Germinal center (tissue), 1 donor: ENCODE measurements around the gene SPG7.
"Not testable (repeated sequence)": the region's sequence is repeated elsewhere in the genome, so short reads cannot be mapped to it uniquely, and the experiment has no call there.

ENCODE experiments used
- DNase-seq: peaks from one replicate; pipeline ENCODE4 v3.0.0; 2012; ENCODE audit warnings: mixed read lengths, low spot score

The SPG7 gene

DNA sequence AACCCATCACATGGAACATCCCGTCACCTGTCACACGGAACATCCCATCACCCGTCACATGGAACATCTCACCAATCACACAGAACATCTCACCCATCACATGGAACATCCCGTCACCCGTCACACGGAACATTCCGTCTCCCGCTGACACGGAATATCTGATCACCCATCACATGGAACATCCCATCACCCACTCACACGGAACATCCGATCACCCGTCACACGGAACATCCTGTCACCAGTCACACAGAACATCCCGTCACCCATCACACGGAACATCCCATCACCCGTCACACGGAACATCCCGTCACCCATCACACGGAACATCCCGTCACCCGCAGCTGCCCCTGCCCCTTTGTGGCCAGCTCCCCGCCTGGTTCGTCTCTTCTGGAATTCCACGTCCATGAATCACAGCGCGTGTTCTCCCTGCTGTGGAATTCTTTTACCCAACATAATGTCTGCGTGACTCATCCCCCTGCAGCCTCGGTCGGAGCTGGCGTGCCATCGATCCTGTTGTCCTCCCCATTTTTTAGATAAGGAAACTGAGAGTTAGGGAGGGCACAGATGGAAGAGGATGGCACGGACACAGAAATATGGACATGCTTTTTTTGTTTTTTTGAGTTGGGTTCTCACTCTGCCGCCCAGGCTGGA is 73.0 kb downstream of the SPG7 start:
- DNase-seq: no peak

DNA sequence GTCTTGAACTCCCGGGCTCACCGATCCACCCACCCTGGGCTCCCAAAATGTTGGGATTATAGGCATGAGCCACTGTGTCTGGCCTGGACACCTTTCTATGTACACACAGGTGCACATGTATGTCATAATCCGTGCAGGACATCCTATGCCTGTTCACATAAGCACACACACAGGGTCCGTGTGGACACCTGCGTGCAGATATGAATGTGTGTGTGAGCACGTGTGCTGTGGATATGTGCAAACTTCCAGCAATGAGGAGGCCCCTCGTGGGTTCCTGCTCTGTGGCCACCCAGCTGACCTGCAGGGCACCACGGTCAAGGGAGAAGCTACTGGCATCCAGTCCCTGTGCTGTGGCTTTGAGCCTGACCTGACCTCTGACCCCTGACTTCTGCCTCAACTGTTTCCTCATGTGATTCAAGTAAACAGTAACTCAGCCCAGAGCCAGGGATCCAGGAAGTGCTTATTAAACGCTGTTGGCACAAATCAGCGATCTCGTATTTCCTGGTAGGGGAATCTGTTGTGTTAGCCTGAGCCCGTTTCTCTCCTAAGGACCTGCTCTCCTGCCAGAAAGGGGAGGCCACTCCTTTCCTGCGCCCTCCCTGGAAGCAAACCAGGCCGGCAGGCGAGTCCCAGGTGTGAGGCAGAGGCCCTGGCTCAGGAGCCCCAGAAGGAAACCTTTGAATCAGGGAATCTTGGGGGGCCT is 73.8 kb downstream of the SPG7 start:
- DNase-seq: no peak

DNA sequence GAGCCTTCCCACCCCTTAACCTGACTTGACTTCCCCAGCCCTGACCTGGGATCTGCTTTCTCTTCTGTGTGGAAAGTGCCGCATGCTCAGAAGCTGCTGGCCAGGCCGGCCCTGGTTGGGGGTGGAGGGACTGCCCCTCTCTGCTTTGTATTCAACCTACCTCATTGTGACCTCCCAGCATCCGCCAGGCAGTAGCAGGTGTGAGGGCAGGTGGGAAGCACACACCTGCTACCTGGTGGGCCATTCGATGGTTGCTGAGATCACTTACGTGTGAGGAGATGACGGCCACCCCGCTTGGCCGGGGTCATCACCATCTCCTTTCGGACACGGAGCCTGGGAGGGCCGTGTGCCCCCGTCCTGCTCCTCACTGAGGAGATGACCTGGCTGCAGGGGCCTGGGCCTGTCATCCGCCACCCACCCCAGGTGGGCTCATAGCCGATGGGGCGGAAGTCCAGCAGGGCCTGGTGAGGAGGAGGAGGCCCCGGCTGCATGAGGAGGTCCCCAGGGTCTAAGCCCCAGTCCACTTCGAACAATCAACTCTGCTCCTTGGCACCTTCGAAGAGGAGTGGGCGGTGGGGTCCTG is 74.5 kb downstream of the SPG7 start:
- DNase-seq: no peak

DNA sequence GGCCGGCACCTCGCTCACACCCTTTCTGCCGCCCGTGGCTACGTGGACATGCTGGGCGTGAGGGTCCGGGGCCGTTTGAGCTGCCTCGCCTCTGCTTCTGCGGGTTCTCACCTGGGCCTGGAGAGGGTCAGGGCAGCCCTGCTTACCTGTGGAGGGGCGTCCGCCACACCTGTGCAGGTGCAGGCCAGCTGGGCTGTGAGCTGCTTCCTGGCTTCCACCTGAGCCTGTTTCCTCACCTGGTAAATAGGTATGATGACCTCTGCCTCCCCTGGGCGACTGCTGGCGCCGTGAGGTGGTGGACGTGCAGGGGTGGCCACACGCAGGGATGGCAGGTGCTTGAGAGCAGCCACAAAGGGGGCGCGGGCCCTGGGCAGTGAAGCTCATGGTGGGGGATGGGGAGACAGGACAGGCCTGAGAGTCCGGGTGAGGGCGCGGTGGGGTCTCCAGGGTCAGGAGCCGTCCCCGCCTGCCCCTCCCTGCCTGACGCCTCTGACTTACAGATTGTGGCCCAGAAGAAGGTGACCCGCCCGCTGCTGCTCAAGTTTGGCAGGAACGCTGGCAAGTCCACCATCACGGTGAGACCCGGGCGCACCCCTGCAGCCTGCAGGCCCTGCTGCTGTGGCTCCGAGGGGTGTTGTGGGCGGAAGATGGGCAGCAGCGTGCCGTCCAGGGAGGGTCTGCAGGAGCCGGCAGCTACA is 75.1 kb downstream of the SPG7 start:
- DNase-seq: no peak

DNA sequence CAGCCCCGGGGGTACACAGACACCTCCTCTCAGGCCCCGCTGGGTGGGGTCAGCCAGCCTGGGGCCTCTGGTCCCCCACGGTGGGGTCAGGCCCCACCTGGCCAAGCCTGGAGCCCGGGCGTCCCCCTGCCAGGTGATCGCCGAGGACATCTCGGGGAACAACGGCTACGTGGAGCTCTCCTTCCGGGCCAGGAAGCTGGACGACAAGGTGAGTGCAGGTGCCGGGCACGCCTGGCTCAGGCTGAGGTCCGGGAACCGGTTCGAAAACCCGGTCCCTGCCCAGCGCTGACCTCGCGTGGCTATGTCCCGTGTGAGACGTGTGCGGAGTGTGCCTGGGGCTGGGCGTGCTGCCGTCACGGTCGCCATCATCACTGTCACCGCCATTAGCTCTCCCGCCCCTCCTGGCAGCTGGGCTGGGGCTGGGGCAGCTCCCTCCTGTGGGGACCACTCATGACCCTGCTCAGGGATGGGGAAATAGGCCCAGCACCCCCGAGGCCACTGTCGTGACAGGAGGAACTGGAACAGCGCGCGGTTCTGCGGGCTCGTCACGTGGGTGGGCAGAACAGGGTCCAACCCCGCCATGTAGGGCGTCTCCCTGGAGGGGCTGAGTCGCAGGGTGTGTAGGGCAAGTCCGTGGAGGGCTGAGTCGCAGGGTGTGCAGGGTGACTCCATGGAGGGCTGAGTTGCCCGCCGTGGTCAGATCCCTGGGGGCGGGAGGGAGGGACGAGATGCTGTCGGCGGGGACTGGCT is 75.9 kb downstream of the SPG7 start:
- DNase-seq: no peak

DNA sequence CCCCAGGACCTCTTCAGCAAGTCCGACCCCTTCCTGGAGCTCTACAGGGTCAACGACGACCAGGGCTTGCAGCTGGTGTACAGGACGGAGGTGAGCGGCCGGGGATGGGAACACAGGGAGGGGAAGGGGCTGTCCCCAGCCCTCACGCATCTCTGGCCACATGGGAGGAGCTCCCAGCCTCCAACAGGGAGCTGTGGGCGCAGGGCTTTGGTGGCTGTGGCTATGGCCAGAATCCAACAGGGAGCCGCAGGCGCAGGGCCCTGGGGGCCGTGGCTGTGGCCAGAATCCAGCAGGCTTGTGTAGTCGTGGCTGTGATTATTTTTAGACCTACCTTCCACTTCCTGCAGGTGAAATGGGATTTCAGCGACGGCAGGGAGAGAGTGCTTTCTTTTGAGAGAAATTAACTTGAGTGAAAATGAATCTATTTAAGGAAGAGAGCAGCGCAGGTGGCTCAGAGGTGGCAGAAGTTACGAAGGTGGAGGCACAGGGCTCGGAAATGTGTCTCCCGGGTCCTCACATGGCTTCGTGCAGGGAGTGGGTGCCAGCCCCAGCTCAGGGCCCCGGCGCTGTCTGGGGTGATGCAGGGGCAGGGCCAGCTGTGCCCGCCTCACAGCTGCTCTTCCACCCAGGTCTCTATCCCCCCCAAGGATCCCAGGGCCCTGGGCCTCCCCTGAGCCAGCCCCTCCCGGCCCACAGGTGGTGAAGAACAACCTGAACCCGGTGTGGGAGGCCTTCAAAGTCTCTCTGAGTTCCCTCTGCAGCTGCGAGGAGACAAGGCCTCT is 76.8 kb downstream of the SPG7 start:
- DNase-seq: no peak

DNA sequence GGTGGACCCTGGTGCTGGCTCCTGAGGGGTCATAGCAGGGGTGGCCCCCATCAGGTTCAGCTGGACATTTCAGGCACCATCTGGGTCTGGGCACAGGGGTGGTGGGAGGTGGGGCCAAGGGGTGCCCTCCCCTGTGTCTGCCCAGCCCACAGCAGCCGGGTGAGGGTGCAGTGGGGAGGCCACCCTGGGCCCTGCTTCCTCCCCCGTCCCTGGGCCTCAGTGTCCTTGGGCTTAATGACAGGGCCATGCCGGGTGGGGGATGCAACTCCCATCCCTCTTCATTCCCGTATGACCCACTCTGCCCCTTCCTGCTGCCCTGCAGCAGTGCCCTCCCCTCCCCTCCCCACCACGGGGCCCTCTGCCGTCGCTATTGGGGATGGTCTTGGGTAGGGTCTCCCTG is 78.0 kb downstream of the SPG7 start:
- no peak for DNase-seq

DNA sequence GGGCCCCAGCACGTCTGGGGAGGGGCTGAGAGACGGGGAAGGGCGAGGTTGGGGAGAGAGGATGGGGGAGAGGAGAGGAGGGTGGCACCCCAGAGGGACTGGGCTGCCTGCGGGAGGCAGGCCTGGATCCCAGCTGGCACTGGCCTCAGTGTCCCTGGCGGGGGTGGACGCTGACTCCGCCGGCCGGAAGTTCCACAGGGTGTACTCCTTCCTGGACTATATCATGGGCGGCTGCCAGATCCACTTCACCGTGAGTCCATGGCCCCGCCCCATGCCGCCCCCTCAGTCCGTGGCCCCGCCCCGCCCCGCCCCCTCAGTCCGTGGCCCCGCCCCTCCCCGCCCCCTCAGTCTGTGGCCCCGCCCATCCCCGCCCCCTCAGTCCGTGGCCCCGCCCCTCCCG is 78.7 kb downstream of the SPG7 start:
- no peak for DNase-seq

DNA sequence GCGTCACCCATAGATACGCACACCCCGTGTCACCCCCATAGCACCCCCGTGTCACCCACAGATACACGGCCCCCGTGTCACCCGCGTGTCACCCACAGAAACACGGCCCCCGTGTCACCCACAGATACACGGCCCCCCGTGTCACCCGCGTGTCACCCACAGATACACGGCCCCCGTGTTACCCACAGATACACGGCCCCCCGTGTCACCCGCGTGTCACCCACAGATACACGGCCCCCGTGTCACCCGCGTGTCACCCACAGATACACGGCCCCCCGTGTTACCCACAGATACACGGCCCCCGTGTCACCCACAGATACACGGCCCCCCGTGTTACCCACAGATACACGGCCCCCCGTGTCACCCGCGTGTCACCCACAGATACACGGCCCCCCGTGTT is 79.5 kb downstream of the SPG7 start:
- DNase-seq: not testable (repeated sequence)

DNA sequence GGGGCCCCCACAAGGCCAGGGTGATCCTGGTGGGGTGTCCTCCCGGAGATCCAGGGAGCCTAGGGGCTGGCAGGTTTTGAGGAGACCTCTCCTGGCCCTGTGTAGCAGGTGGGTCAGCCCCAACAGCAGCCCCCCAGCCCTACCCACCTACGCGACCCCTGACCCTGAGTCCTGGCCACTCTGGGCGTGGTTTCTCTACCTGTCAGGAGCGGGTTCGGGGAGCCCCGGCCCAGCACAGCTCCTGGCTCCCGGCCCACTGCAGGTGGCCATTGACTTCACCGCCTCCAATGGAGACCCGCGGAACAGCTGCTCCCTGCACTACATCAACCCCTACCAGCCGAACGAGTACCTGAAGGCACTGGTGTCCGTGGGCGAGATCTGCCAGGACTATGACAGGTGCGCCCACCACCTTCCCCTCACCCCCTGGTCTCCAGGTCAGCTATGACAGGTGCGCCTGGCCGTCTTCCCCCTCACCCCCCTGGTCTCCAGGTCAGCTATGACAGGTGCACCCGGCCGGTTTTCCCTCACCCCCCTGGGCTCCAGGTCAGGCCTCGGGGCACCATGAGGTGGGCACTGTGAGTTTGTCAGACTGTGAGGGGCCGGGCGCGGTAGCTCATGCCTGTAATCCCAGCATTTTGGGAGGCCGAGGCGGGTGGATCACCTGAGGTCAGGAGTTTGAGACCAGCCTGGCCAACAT is 80.4 kb downstream of the SPG7 start:
- no peak for DNase-seq

DNA sequence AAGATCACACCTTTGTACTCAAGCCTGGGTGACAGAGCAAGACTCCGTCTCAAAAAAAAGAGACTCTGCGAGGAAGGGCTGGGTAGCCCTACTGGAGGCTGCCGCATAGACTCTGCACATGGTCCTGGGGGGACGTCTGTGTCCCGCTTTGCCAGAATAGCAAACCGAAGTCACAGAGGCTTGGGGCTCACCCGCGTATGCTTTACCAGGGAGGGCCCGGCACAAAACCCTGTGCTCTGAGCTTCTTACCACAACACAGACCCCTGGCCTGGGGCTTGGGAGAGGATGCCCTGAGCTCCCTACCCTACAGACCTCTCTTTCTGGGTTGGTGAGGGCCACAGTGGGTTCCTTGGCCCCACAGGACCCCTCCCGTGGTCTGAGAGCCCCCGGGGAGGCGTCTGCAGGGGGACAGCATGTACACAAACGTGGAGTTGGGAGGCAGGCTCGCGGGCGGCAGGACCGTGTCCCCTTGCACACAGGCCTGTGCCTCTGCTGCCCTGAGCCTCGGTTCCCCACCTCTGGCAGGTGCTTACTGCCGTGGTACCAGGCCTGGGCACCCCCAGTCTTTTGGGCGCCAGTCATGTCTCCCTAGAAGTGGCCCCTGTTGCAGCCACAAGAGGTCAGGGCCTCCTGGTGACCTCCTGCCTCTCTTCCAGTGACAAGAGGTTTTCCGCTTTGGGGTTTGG is 81.2 kb downstream of the SPG7 start:
- DNase-seq: no peak

DNA sequence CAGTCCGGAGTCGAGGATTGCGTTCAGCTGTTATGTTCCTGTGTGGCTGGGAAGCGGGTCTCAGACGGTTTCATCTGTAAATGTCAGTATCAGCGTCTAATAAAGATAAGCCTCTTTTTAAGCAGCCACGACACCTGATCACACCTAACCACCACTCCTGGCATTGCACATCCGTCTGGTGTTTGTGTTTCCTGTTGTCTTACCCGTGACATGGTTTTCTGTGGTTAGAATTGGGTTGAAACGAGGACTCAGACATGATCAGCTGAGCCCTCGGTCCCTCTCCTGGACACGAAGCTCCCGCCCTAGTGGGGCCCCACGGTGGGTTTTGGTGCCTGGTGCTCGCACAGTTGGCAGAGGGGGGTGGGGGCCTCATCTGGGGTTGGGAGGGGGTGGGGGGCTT is 85.6 kb downstream of the SPG7 start:
- no peak for DNase-seq

DNA sequence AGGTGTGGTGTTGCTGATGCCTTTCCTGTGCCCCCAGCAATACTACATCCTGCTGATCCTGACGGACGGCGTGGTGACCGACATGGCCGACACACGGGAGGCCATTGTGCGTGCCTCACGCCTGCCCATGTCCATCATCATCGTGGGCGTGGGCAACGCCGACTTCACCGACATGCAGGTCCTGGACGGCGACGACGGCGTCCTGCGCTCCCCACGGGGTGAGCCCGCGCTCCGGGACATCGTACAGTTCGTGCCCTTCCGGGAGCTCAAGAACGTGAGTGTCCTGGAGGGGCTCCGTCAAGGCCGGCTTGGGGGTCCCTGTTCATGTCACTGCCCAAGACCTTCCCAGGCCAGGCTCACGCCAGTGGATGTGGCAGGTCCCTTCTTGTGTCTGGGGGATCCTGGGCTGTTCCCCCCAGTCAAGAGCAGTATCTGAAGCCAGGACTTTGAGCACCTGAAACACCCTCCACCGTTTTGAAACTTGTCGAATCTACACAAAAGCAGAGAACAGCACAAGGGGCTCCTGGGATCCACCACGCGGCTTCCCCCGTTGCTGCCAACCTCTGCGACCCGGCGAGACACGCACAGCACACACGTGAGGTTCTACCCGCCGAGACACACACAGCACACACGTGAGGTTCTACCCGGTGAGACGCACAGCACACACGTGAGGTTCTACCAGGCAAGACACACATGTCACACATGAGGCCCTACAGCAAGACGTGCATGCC is 87.3 kb downstream of the SPG7 start:
- no peak for DNase-seq

DNA sequence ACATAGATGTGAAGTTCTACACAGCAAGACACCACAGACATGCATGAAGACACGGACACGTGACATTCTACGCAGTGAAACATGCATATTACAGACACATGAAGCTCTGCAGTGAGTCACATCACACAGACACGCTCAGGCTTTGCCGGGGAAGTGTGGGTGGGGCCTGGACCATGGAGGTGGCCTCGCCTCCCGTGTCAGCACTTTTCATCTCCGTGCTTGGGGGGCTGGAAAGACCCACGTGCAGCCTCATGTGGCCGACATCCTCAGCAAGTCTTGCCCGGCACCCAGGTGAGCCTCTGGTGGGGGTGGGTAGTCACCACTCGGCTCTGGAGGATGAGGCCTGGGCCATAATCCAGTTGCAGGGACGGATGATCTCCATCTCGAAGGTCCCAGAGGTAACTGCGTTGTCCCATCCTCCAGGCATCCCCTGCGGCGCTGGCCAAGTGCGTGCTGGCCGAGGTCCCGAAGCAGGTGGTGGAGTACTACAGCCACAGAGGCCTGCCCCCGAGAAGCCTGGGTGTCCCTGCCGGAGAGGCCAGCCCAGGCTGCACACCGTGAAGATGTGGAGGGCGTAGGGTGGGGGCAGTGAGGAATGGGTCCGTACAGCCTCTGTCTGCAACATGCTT is 88.0 kb downstream of the SPG7 start:
- DNase-seq: no peak

DNA sequence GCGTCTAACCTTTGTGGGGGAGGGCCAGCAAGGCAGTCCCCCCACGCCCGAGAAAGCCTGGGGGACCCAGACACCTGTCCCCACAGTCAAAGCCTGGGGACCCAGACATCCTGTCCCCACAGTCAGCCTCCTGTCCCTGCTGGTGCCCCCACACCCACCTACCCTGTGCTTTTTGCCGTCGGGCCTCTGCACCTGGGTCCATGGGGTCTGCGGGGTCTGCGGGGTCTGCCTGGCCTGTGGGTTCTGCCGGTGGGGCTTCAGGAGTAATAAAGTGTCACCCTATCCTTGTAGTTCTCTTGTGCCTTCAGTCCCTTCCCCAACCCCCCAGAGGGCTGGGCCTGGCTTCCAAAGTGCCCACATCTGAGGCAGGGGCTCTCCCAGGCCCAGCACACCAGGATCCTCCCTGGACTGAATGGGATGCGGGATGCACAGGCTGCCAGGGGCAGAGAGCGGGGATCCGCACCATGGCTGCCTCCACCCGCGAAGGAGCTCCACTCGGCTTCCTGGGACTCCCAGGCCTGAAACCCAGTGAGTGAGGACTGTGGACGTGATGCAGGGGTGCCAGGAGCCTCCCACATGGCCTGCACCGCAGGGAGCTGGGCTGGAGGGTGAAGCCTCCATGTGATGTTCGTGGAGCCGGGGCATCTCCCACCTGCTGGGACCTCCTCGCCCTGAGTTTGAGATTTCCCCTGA is 88.9 kb downstream of the SPG7 start:
- DNase-seq: no peak

DNA sequence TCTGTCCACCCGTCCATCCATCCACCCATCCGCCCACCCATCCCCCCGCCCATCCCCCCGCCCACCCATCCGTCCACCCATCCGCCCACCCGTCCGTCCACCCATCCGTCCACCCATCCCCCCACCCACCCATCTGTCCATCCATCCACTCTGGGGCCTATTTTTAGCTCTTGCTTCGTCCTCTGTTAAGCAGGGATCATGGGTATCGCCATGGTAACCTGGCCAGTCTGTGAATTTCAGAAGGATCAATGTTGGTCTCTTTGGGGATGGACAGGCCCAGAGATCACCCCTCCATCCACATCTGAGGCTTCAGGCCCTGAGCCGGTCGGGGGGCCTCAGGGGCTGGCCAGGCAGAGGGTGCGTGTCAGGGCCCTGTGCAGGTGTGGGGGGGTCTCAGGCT is 90.0 kb downstream of the SPG7 start:
- DNase-seq: peak; percentile 10

DNA sequence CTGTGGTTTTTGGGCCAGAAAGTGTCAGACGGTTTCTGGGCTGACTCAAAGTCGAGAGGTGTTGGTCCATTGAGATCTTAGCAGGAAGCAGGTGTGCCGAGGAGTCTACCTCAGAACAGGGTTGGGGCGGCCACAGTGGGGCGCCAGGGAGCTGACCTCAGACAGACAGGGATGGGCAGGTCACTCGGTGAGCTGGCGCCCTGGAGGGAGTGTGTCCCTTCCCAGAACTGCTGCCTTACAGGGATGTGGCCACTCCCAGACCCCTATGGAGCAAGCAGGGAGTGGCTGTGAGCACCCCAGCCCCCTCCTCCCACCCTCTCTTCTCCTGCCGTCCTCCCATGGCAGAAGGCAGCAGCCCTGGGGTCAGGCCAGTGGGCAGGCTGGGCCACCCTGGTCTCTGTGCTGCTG is 91.3 kb downstream of the SPG7 start:
- peak; percentile 17 for DNase-seq

DNA sequence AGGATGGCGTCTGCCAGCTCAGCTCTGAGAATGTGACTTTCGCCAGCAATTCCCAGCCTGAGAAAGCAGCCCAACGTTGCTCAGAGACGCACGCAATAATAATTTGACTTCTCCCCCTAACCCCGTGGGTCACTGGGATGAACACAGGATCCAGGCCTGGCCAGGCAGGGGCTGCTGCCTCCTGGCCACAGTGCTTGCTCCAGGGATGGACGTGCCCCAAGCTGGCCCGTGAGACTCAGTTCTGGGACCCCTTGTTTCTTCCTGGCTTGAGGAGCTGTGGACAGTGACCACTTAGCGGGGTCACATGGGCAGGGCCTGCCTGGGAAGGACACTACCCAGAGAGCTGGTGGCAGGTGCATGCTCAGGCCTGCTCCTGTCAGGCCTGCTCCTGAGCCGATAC is 91.7 kb downstream of the SPG7 start:
- DNase-seq: no peak

DNA sequence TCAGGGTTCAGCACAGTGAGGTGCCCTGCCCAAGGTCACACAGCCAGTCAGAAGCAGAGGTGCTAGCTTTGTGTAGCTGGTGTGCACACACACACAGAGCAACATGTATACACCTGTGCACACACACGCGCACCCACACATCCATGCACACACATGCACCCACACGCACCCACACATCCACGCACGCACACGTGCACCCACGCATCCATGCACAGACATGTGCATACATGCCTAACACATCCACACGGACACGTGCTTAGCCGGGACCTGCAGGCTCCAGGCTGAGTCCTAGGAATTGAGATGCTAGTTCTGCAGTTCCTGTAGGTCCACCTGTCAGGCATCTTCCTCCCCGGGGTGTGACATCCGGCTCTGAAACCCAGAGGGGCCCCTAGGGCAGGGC is 92.2 kb downstream of the SPG7 start:
- no peak for DNase-seq
